HG03135 (cell line): ENCODE results near the gene ETDC.

Experiments used
- ATAC-seq: cut with Tn5 transposase; IDR thresholded peaks from one replicate; pipeline ENCODE4 v1.9.1; 2021; ENCODE audit warnings: mild to moderate bottlenecking, moderate library complexity; ENCODE audit not compliant: unreplicated experiment

Gene ETDC

DNA sequence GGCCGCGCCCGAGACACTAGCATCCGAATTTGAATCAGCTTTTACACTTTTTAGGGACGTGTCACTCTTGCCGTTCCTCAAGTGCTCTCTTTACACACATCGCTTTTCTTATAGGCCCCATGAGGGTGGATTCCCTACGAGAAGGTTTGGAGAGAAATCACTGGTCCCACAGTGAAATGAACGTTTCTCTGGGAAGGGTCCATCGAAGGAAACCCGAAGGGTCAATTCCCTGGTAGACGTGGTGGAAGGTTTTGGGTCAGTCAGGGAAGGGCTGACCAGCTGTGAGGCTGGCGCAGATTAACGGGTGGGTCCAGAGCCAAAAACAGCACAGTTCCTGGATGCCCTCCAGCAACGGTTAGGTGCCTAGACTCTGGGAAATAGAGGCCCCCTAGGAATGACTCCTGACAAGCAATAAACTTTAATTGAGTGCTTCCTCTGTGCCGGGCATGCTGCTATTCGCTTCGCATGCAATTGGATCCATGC lies 35.9 kb downstream of the ETDC start:
- ATAC-seq, result no peak

DNA sequence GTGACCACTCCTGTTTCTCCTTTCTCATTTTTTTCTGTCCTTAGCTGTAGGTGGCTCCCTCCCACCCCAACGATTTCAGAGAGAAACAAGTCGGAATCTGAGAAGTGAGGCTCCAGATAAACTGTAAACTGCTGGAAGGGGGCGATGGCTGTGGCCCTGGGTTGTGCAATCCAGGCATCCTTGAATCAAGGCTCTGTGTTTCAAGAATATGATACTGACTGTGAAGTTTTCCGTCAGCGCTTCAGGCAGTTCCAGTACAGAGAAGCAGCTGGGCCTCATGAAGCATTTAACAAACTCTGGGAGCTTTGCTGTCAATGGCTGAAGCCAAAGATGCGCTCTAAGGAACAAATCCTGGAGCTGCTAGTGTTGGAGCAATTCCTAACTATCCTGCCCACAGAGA lies 37.7 kb downstream of the ETDC start:
- no peak for ATAC-seq

DNA sequence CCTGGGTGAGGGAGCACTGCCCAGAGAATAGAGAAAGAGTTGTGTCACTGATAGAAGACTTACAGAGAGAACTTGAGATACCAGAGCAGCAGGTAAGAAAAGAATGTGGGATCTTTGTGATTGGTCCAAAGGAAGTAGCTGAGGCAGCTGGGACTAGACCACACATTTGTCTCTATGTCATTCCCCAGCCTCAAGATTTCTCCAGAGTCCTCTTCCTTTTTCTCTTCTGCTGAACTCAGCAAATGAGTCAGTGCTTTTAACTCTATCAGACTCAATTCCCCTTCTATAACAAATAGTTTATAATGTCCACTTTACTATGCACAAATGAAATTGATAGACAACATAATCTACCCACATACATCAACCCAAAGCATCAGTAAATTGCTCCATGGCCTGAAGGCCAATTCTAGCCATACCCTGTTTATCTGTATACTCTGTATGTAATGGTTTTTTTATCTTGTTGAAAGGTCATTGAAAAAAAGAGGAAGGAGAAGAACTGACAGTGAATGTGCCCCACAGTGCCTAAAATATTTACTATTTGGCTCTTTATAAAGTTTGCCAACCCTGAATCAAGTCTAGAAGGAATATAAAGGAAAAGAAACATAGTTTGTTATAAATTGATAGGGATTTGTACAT lies 38.2 kb downstream of the ETDC start:
- ATAC-seq, result no peak

DNA sequence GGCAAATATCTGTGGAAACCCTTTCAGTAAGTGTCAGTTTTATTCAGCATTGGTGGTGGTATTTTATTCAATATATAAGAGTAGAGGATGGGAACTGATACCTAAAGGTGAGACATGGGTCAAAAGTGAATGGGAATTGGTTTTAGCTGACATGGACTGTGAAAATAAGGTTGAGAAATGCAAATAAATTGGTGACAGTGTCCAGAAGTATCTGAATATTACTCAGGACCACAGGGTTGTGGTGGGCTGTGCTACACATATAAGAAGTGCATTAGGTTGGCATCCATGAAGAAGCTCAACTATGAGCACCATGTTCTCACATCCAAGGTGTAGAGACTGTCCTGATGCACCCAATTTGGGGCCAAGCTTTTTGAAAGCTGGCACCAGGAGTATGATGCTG lies 45.0 kb downstream of the ETDC start:
- no peak for ATAC-seq
